ENCODE results near the gene INS.

INS gene

DNA sequence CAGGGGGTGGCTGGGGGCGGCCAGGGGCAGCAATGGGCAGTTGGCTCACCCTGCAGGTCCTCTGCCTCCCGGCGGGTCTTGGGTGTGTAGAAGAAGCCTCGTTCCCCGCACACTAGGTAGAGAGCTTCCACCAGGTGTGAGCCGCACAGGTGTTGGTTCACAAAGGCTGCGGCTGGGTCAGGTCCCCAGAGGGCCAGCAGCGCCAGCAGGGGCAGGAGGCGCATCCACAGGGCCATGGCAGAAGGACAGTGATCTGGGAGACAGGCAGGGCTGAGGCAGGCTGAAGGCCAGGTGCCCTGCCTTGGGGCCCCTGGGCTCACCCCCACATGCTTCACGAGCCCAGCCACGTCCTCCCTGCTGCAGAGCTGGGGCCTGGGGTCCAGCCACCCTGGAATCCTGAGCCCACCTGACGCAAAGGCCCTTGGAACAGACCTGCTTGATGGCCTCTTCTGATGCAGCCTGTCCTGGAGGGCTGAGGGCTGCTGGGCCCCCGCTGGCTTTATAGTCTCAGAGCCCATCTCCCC is at the start of gene INS:
TSS of gene INS (minus strand) at position 474 of the 524 bp plus-strand sequence. CDS start at position 236, 238 bp downstream.
- DNase-seq, result no peak

DNA sequence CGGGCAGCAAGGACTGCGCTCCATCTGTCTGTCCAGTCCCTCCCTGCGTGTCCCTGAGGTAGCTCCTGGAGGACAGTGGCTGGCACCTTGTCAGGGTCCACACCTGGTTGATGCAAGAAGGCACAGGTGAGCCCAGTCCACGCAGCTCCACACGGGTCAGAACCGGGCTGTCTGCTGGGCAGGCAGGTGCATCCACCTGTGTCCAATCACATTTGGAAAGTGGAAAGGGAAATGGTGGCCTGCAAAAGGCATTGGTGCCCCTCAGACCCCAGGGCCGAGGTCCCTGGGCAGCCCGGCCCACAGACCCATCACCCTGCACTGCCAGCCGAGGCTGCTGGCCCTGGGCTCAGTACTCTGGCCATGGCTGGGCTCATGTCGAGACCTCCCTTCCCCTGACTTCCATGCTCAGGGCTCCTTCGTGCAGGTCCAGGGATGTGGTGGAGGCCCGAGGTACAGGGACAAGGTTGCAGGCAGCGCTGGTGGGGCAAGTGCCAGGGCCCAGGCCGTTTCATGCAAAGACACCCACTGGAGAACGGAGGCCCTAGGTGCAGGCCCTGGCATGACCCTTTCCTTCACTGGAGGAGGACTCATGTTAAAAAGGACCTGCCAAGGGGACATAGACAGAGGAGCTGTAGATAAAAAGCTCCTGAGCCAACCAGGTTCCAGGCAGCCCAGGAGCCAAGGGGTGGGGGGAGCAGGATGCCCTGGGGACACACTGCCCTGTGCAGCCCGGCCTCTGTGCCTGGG is 49.5 kb upstream of the INS start:
- no peak for DNase-seq

DNA sequence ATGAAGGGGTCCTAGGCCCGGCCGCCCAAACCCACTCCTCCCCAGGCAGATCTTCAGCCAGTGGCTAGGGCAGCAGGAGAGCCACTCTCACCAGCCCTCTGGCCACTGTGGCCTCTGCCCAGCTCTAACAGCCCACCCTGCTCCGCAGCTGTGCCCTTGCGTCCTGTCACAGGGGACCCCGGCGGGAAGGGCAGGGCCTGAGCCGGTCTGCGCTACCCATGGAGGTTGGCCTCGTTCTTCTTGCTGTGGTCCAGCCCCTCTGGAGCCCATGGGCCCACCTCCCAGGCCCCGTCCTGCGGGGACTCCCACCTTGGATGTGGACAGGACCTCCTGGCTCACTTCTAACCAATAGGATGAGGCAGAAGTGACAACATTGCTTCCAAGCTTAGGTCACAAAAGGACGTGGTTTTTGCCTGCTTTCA is 48.9 kb upstream of the INS start:
- DNase-seq, result no peak

DNA sequence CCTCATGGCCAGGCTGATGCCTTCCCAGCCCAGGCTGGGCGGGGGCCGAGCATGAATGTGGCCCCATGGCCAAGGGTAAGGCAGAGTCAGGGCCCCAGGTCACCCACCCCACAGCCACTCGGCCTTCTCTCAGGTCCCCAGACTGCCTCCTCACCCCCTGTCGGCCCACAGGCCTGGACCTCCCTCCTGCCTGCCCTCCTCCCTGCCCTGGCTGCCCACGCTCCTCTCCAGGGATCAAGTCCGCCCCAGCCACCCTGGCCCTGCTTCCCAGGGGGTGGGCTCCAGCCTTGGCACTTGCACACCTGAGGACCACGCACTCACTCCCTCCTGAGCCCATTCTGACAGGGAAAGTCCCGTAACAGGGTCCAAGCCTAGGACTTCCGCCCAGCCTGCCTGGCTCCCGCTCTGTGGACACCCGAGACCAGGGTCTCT is 48.4 kb upstream of the INS start:
- DNase-seq, result no peak

DNA sequence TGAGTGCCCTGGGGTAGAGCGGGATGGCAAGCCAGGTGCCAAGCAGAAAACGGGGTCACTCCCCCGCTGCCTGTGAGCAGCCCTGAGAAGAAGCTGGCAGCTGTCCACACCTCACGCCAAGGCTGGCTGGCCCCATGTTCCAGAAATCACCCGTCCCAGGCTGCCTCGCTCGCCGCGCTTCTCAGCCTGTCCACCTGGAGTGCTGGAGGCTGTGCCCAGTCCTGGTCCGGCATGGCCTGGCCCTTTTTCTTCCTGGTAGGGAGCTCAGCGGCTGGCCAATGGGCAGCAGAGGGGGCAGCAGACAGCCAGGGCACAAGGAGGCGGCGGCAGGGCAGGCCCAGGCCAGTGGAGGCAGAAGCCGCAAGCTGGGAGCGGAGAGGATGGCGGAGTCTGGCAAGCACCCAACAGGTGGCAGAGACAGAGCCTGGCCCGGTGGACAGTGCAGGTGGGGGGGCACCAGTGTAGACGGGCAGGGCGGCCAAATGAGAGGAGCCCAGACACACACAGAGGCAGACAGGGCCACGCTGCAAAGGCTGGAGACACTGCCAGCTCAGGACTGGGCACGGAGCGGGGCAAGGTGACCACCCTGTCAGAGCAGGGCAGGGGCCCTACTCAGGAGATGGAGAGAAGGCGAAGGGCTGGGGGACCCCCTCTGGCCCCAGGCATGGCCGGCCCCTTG is 47.8 kb upstream of the INS start:
- no peak for DNase-seq

DNA sequence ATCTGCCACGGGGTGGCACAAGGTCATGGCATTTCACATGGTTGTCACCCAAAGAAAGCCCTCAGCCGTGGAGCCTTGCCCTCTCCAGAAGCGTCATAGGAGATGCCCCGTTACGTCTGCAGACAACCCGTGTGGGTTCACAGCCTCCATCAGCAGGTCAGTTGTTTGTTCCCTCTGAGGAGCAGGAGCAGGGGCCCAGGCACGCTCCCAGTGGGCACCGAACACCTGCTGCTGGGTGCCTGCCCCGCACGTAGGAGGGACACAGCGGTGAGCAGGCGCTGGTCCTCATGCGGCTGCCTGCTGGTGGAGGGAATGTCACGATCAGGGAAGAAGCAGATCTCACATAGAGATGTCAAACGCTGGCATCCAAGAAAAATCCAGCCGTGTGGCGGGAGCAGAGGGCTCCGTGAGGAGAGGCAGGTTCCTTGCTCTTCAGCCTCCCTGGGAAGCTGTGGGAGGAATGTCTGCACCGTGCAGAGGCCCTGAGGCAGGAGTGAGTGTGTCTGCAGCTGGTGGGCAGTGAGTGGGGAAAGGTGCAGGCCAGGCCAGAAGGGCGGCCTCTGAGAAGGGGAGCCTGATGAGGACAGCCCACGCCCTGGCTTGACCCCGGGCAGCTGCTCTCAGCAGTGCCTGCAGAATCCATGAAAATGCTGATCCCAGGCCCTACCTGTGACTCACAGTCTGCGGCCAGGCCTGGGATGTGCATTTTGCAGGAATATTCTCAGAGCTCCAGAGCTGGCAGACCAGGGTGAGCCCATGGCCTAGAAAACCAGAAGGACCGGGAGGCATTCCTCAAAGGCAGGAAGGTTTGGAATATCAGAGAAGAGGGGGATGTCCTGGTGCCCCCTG is 47.0 kb upstream of the INS start:
- DNase-seq, result no peak

DNA sequence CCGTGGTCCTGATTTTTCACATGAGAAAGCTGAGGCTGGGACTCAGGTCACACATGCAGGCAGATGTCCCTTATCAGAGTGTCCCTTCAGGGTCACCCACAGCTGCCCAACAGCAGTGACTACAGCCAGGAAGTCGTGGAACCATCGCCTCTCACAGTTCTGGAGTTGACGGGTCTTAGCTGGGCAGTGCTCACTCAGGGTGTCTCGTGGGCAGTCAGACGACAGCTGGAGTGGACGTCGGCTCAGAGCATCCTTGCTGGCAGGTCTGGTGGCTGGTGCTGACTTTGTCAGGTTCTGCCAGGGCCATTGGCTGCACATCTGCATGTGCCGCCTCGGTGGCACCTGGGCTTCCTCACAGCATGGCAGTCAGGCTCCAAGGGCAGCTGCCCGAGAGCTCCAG is 46.2 kb upstream of the INS start:
- DNase-seq, result no peak

DNA sequence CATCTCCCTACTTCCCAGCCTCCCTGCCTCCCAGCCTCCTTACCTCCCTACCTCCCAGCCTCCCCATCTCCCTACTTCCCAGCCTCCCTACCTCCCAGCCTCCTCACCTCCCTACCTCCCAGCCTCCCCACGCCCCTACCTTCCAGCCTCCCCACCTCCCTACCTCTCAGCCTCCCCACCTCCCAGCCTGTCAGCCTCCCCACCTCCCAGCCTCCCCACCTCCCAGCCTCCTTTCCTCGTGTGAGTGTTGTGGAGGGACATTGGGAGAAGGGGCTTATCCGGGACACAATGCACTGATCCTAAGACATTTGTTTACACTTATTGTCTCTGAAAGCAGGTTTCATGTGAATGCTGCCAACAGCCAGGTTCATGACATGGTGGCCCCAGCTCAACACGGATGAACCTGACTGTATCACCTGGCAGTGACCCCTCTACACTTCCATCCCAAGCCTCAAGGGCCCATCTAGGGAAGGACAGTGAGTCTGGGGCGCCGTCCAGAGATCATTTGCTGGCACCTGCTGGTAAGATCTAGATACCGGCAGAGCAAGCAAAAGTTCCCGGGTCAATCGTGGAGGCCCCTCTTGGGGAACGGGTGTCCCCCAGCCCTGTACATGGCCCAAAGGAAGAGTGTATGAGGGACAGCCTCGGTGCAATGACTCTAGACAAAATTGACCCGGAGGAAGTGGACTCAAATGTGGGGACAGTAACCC is 45.1 kb upstream of the INS start:
- DNase-seq, result no peak

DNA sequence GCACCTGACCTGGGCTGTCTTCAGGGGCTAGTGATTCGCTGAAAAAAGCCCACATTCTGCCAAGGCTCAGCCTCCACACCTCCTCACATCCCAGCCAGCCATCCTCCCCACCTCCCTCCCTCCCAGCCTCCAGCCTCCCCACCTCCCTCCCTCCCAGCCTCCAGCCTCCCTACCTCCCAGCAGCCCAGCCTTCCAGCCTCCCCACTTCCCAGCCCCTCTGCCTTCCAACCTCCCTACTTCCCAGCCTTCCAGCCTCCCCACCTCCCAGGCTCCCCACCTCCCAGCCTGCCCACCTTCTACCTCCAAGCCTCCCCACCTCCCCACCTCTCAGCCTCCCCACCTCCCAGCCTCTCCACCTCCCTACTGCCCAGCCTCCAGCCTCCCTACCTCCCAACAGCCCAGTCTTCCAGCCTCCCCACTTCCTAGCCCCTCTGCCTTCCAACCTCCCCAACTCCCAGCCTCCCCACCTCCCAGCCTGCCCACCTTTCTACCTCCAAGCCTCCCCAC is 44.3 kb upstream of the INS start:
- no peak for DNase-seq

DNA sequence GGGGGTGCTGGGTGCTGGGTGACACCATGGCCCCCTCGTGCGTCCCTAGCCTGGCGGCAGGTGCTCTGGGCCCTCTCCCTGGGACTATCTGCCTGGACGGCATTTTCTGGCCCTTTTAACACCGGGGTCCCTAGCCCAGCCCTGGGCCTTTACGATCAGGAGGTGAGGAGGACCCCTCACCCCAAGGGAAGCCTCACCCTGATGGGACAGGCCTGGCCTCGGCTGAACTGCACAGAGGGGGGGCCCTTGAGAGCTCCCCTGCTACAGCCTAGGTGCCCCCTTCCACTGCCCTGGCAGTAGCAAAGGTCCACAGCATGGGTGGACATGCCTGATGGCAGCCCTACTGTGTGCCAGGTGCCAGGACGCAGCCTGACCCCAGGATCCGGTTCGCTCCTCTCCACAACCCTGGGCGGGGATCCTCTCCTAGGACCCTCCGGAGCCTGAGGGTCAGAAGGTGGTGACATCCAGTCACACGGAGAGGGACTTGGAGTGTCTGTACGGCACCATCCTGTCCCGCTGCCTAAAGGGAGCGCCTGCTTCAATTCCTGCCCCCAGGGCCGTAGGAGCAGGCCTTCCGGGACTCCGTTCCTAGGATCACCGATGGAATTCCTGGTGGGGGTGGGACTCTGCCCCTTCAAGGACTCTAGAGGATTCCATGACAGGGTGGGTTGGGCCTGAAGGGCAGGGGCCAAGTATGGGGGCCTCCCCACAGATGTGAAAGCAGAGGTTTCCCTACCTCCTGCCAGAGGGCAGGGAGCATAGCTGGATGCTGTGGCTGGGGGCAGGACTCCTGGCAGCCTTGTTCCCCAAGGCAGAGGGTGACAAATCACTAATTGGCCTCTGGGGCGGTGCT is 43.6 kb upstream of the INS start:
- no peak for DNase-seq

DNA sequence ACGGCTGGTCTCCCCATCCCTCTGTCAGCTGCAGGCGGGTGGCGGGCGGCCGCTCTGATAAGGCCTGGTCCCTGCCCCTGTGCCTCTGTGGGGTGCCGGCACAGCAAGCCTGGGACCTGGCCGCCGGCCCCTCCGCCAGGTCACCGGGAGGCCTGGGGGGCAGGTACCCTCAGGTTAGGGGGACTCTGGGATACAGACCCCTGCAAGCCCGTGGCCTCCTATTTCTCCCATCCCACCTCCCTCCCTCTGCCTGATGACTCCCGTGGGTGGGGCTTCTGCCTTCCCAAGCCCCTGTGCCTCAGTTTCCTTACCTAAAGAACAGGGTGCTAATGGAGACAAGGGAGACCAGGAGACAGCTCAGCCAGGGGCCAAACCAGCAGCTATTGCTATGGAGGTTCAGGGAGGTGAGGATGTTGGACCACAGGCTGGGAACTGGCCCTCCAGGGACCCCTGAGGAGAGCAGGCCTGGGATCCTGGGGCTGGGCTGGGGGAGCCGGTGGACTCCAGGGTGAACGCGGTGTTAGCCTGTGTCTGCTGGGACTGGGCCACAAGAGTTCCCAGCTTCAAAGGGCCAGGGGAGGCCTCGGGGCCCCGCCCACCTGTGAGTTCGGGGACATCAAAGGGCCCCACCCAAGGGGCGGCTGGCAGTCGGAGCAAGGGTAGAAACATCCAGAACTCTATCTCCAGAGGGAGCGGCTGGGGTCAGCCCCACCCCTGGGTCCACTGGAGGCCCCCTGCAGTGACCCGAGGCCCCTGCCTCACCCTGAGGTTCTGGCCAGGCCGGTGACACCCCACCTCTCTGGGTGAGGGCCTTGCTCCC is 42.6 kb upstream of the INS start:
- DNase-seq, result no peak

DNA sequence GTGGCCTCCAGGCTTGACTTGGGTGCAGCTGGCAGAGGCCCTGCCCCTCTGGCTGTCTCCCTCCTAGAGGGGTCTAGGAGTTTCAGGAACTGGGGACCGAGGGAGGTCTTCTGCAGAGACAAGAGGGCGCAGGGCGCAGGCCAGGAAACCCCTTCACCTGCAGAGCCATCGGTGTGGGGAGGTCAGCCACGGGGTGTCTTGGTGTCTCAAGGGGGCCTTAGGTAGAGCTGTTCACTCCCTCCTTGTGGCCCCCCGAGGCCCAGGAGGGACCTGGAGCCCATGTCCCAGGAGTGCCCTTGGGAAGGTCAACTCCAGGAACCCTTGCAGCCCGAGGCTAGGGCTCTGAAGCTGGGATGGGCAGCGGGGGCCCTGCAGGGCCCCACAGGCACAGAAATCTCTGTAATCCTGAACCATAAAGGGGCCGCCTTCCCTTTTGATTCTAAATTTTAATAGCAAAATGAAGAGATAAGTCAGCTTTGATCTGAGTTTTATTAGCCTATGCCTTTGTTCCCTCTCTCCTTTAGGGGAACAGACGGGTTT is 42.0 kb upstream of the INS start:
- no peak for DNase-seq

DNA sequence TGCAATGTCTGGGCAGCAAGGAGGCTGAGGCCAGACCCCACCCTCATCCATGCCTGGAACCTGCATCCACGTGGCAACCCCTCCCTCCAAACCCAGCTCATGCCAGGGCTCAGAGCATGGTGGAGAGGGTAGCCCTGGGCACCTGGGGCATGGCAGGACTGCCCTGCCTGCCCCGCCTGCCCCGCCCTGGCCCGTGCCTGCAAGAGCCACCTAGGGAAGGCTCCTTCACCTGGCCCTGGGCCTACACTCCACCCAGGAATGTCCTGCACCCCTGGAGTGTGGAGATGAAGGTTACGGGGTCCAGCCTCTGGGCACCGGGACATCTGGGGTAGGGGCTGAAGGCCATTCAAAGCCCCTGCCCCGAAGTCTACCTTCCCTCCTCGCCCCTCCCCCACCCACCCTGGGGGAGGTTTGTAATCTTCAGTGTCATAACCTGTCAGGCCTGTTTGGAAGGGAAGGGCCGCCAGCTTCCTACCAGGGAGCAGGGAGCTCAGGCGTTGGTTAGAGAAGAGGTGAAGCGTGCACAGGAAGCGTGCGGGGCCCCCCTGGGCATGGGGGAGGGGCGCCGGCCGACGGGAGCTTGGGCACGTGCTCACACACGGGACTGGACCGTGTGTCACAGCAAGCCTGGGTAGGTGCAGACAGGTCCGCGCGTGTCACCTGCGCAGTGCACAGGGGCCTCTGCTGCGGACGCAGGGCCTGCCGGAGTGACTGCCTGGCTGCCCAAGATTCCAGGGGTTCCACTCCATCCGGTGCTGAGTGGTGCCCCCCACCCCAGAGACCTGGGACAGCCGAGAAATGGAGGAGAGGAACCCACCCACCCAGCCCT is 41.3 kb upstream of the INS start:
- no peak for DNase-seq

DNA sequence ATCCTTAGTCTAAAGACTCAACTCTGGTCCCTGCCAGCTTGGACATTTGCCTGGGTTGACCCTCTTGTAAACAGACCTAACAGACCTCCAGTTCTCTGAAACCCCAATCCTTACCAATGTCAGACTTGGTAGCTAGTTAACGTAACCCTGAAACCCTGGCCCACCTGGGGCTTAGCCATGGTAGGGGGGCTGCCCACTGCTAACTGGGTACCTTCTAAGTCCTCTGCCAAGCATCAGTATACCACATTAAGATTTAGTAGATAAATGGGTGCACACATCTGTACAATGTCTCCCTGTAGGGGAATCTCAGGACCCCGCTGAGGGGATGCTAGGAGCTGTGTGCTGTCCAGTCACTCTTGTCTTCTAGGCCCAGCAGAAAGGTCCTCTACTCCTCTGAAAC is 40.5 kb upstream of the INS start:
- no peak for DNase-seq

DNA sequence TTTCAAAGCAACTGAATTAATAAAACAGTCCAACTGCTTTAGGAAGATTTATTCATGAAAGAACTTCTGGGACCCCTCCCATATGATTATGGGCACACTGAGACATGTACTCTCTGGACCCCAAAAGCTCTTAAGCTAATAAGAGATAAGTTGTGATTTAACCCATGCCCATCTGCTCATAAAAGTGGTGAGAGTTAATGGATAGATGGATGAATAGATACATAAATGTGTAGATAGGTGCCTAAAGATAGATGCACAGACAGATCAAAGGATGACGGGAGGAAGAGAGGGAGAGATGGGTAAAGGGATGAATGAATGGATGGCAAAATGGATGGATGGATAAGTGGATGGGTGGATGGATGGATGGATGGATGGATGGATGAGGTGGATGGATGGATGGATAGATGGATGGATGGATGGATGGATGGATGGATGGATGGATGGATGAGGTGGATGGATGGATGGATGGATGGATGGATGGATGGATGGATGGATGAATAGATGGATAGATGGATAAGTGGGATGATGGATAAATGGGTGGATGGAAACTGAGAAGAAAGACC is 40.0 kb upstream of the INS start:
- DNase-seq, result no peak

DNA sequence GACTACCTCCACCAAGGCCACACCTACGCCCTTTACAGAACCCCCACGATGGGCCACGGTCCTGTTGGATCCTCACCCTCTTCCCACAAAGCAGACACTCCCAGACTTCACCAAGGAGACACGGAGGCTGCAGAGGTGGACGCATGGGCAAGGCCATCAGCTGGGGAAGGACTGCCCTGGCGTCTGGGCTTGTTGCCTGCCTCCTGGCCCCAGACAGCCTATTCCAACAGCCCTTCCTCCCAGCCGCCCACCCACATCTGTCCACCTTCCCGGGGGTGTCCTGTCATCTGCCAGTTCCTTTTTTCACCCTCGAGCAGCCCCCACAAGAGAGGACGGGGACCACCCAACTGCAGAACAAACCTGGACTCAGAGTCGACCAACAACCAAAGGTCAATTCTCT is 39.5 kb upstream of the INS start:
- no peak for DNase-seq

DNA sequence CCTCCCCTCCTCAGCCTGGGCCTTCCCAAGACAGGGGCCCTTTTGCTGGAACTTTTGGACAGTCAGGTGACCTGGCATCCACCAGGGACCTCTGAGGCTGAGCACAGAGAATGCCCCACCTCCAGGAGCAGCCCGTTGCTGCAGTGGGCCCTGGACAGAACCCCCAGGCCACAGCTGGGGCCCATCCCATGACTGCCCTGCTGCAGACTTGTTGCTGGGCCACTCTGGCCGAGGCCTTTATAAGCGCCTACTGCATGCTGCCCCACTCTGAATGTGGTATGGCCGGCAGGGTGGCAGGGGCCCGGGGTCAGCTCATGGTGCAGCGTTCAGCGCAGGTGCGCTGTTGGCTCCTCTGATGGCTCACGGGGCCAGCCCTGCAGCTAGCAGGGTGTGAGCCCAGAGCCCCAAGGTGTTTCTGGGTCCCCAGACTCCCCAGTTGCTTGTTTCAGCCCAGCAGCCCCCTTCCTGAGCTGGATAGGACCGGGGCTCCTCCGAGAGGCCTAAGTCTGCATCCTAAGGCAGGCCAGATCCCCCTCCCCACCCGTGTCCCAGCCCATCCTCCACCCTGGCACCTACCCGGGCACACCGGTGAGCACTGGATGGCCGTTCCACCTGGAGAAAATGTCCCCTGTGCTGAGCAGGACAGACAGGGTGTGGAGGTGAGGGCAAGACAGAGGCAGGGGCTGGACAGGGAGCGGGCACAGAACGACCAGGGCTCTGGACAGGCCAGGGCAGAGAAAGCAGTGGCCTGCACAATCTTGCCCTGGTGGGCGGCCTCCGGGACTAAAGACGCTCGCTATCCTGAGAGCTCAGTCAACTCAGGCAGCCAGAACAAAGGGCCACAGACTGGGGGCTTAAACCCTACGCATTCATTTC is 38.7 kb upstream of the INS start:
- DNase-seq, result no peak

Measured in activated CD4-positive, alpha-beta T cell treated with anti-CD3 and anti-CD28 coated beads, Interleukin-2, Interleukin-6, amounts not matched to agents 100 ng/mL and 50 ng/mL, durations not matched to agents 16 hours and 8 hours (primary cell).